Spleen (tissue), 11 donors: ENCODE measurements around the gene LMO3. TPM values are rescaled to one million over a fixed set of nuclear protein-coding genes. Genes with fewer than 3 reads are reported as not detected.

Experiments
- DNase-seq: peaks from one replicate; pipeline ENCODE4 v3.0.0-alpha.2; 2020
- H3K27ac ChIP-seq, 8 donors: fragments of 200-600 bp; sonication (generic) in 7 of 8; 1 replicate in 4 of 8; 2 replicates in 4 of 8; pipeline versions ENCODE4 v1.5.0 to v1.8.0; 2016 to 2021; ENCODE audit warnings: inconsistent platforms in 4 of 8, mild to moderate bottlenecking in 4 of 8, moderate library complexity in 1 of 8
- H3K27me3 ChIP-seq, 7 donors: fragments of 200-600 bp; sonication (generic) in 6 of 7; replicated peaks in 1 of 7; 1 replicate in 4 of 7; 2 replicates in 3 of 7; pipeline versions ENCODE4 v1.5.0 to v1.8.0; 2016 to 2021; ENCODE audit warnings: inconsistent platforms in 3 of 7, mild to moderate bottlenecking in 1 of 7
- H3K36me3 ChIP-seq, 6 donors: fragments of 200-600 bp; sonication (generic) in 5 of 6; 1 replicate in 4 of 6; 2 replicates in 2 of 6; pipeline versions ENCODE4 v1.5.0 to v1.8.0; 2016 to 2021; ENCODE audit warnings: inconsistent platforms in 2 of 6
- H3K4me1 ChIP-seq, 6 donors: fragments of 200-600 bp; sonication (generic) in 5 of 6; 1 replicate in 3 of 6; 2 replicates in 3 of 6; pipeline versions ENCODE4 v1.5.0 to v1.8.0; 2016 to 2021; ENCODE audit warnings: inconsistent platforms in 3 of 6
- H3K4me3 ChIP-seq, 8 donors: fragments of 200-600 bp; sonication (generic) in 7 of 8; 1 replicate in 4 of 8; 2 replicates in 4 of 8; pipeline versions ENCODE4 v1.5.0 to v1.8.0; 2016 to 2021; ENCODE audit warnings: inconsistent platforms in 4 of 8, mild to moderate bottlenecking in 4 of 8, moderate library complexity in 2 of 8
- H3K9me3 ChIP-seq, 8 donors: fragments of 200-600 bp; sonication (generic) in 7 of 8; 1 replicate in 4 of 8; 2 replicates in 4 of 8; pipeline versions ENCODE4 v1.5.0 to v1.8.0; 2016 to 2021; ENCODE audit warnings: inconsistent platforms in 4 of 8
- POLR2A ChIP-seq, 3 donors: fragments of 450-650 bp; IDR thresholded peaks; one replicate each; pipeline ENCODE4 v1.5.1; 2017; ENCODE audit warnings: antibody characterized with exemption in 3 of 3, mild to moderate bottlenecking in 1 of 3
- POLR2AphosphoS5 ChIP-seq, 3 donors: sonication (generic); formaldehyde crosslinking; IDR thresholded peaks; one replicate each; pipeline ENCODE4 v1.5.1; 2017; ENCODE audit warnings: antibody characterized with exemption in 3 of 3
- WGBS, 5 donors: extraction: QIAGEN DNeasy Blood & Tissue Kit in 3 of 5; methylation state at CpG; one replicate each; pipeline versions ENCODE4 v1.1.5 to v1.1.7; 2013 to 2018; 5-methylcytosine and 5-hydroxymethylcytosine counted together
- intact Hi-C: fragments of 100-400 bp; cut with DNase I; formaldehyde crosslinking; loops from one replicate; pipeline ENCODE4 v1.15.0; 2023; ENCODE audit warnings: low total_unique reads
- polyA plus RNA-seq, 3 donors: library from polyadenylated mRNA; stranded (reverse); fragments of 200-250 nt; gene quantifications; one replicate each; pipeline ENCODE4 v1.2.1, GENCODE V29; 2013
- total RNA-seq, 7 donors: library from RNA; depleted of rRNA in 3 of 7; stranded (reverse); fragments of >200 nt in 3 of 7; fragmentation: NEBNext Ultra II Directional in 4 of 7; extraction: Animal tissue kit (Norgen Biotek cat#: 25700) in 4 of 7; gene quantifications; one replicate each; pipeline versions ENCODE4 v1.1.0 to v1.2.1, GENCODE V29; 2016 to 2021
- TF ChIP-seq, protein P1 (sequence below), 11 experiments: fragments of 200-600 bp in 7 of 11; fragments of 450-650 bp in 4 of 11; sonication (generic) in 4 of 11; IDR thresholded peaks in 8 of 11; conservative IDR thresholded peaks in 3 of 11; 1 replicate in 7 of 11; 2 replicates in 4 of 11; pipeline versions ENCODE4 v1.4.0 to v1.8.0; 2016 to 2021; ENCODE audit warnings: antibody characterized with exemption in 11 of 11, inconsistent platforms in 4 of 11, mild to moderate bottlenecking in 1 of 11
- donor health status: healthy with polysubstance abuse.
- donor health status: DM: no; HTN: no; CAD: no; lungs with moderate emphysema.
- donor health status: DM: no; HTN: no; CAD: no.
- donor health status: Bipolar disorder and iron deficiency.
- donor health status: healthy.
- donor health status: DM: no; HTN: no; CAD: no.
- donor health status: DM: yes; HTN: yes; CAD: no.

Gene LMO3
- total and polyA plus RNA-seq, 10 donors: 0.07 to 2.5 (median 0.48) TPM; not detected in 1

DNA sequence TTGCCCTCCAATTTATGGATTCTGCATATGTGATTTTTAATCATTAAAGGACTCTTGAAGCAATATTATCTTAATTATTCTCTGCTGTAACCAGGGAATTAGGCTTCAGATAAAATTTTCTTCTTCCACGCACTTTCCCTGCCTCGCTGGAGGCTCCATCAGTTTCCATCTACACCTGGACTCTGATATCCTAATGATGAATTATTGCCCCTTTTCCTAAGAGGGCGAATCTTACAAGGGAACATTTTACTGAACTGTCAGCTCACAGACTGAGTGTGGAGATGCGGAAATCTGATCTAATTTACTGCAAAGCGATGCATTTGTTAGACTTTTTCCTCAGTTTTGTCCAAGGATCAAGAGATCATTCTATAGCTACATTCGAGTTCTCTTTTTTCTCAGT, 43.0 kb downstream of the LMO3 start:
- DNase-seq: no peak
- Histone ChIP-seq H3K27ac (no peak overlapping the region), H3K9me3 (no peaks in the 10 kb centered on the region), H3K4me3 (no peak overlapping the region), H3K27me3 (no peaks in the 10 kb centered on the region), H3K36me3 (no peaks in the 10 kb centered on the region), H3K4me1 (no peaks in the 10 kb centered on the region)
- 77 to 88% (median 84%) methylated on average over 6 of the region's 6 CpGs for WGBS, 5 donors
- intact Hi-C loops: no loop called here
- TF ChIP-seq POLR2A (IDR thresholded peaks at IDR 0.05) (no peak), POLR2AphosphoS5 (IDR thresholded peaks at IDR 0.05) (no peak)
- TF ChIP-seq, protein P1, sequence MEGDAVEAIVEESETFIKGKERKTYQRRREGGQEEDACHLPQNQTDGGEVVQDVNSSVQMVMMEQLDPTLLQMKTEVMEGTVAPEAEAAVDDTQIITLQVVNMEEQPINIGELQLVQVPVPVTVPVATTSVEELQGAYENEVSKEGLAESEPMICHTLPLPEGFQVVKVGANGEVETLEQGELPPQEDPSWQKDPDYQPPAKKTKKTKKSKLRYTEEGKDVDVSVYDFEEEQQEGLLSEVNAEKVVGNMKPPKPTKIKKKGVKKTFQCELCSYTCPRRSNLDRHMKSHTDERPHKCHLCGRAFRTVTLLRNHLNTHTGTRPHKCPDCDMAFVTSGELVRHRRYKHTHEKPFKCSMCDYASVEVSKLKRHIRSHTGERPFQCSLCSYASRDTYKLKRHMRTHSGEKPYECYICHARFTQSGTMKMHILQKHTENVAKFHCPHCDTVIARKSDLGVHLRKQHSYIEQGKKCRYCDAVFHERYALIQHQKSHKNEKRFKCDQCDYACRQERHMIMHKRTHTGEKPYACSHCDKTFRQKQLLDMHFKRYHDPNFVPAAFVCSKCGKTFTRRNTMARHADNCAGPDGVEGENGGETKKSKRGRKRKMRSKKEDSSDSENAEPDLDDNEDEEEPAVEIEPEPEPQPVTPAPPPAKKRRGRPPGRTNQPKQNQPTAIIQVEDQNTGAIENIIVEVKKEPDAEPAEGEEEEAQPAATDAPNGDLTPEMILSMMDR (IDR thresholded peaks at IDR 0.05 in 8 of 11, conservative IDR thresholded peaks at IDR 0.05 in 3 of 11): no peak

DNA sequence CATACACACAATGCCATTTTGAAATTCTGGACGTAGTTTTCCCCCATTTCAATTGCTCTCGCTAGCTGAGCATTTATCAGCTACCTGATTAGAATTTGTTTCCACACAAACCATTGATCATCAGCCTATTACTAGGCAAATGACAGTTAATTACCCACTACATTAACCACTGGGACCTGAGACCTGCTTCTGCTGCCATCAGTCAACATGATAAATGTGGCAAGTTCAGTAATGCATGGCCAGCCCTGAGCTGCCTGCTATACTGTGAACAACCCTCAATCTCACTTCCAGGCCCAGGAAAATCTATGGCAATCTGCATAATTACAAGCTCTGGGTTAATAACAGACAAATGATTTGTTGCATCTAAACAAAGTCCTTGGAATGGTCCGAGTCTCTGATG, 43.5 kb downstream of the LMO3 start:
- peak; percentile 38 for DNase-seq
- Histone ChIP-seq H3K27ac (no peak overlapping the region), H3K27me3 (no peaks in the 10 kb centered on the region), H3K4me1 (no peaks in the 10 kb centered on the region), H3K9me3 (no peaks in the 10 kb centered on the region), H3K36me3 (no peaks in the 10 kb centered on the region), H3K4me3 (no peak overlapping the region)
- WGBS, 5 donors: 75 to 84% (median 82%) methylated on average over 3 of the region's 3 CpGs
- no peak for TF ChIP-seq POLR2AphosphoS5 (IDR thresholded peaks at IDR 0.05)
- no peak for TF ChIP-seq POLR2A (IDR thresholded peaks at IDR 0.05)
- TF ChIP-seq, protein P1 (IDR thresholded peaks at IDR 0.05 in 8 of 11, conservative IDR thresholded peaks at IDR 0.05 in 3 of 11): no peak
- intact Hi-C loops: no loop called here

DNA sequence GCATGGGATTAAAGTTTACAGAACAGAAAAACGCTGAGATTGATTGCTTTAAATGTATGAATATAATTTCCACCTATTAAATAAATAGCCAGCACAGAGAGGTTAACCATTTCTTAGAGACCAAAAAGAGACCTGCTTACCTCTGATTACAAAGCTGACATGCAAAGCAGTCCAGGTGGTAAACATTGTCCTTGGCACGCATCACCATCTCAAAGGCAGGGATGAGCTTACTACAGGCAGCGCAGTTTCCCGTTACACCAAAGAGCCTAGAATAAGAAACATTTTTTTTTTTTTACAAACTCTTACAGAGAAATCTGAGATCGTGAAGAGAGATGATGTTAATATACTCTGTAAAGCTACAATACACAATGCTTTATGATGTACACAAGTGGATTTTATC, 45.7 kb downstream of the LMO3 start:
- Histone ChIP-seq H3K27ac (no peak overlapping the region), H3K9me3 (no peaks in the 10 kb centered on the region), H3K4me3 (no peak overlapping the region), H3K27me3 (no peaks in the 10 kb centered on the region), H3K36me3 (no peaks in the 10 kb centered on the region), H3K4me1 (no peaks in the 10 kb centered on the region)
- TF ChIP-seq, protein P1 (IDR thresholded peaks at IDR 0.05 in 8 of 11, conservative IDR thresholded peaks at IDR 0.05 in 3 of 11): no peak
- no peak for TF ChIP-seq POLR2AphosphoS5 (IDR thresholded peaks at IDR 0.05)
- 68 to 77% (median 75%) methylated on average over 5 of the region's 5 CpGs for WGBS, 5 donors
- intact Hi-C loops: no loop called here
- no peak for DNase-seq

DNA sequence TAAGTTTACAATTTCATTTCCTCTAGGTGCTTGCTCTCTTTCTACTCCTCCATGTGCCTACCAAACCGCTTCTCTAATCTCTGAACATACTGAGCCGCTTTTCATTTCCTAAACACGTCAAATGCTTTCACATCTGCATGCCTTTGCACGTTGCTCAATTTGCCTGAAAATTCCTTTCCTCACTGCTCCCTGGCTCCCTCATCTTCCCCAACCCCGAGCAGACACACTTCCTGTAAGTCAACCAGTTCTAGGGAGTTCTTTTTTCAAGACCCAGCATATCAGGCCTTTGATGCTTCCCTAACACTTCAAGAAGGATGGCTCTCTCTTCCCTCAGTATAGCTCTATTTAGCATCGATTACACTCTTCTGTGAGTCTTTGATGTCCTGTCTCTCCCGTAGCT, 50.3 kb downstream of the LMO3 start:
- Histone ChIP-seq H3K4me1 (no peaks in the 10 kb centered on the region), H3K9me3 (no peaks in the 10 kb centered on the region), H3K36me3 (no peaks in the 10 kb centered on the region), H3K27ac (no peak overlapping the region), H3K27me3 (no peaks in the 10 kb centered on the region), H3K4me3 (no peak overlapping the region)
- 24 to 32% (median 25%) methylated on average over 7 of the region's 7 CpGs for WGBS, 5 donors
- intact Hi-C loops: no loop called here
- TF ChIP-seq, protein P1 (IDR thresholded peaks at IDR 0.05 in 8 of 11, conservative IDR thresholded peaks at IDR 0.05 in 3 of 11): no peak
- DNase-seq: no peak
